Liver (tissue), 9 donors: ENCODE results near the gene WWOX. TPM values are rescaled to one million over a fixed set of nuclear protein-coding genes. Genes with fewer than 3 reads are reported as not detected.

ENCODE experiments used
- DNase-seq: peaks from one replicate; pipeline ENCODE4 v3.0.0-alpha.2; 2017; ENCODE audit warnings: low spot score
- H3K27ac ChIP-seq, 2 donors: one replicate each; pipeline ENCODE4 v1.7.0; 2013; ENCODE audit warnings: inconsistent platforms in 2 of 2, low read length in 2 of 2, control low read depth in 1 of 2, low read depth in 1 of 2, mild to moderate bottlenecking in 1 of 2
- H3K27me3 ChIP-seq, 4 donors: one replicate each; pipeline versions ENCODE4 v1.6.1 to v1.7.0; 2013; ENCODE audit warnings: low read length in 3 of 4, inconsistent platforms in 1 of 4, mild to moderate bottlenecking in 1 of 4, moderate library complexity in 1 of 4; ENCODE audit not compliant: control insufficient read depth in 4 of 4, insufficient read depth in 4 of 4
- H3K36me3 ChIP-seq, 4 donors: one replicate each; pipeline versions ENCODE4 v1.6.1 to v1.7.0; 2013; ENCODE audit warnings: low read length in 3 of 4, mild to moderate bottlenecking in 3 of 4, low read depth in 1 of 4, moderate library complexity in 1 of 4; ENCODE audit not compliant: control insufficient read depth in 4 of 4, insufficient read depth in 3 of 4
- H3K4me1 ChIP-seq, 4 donors: one replicate each; pipeline versions ENCODE4 v1.6.1 to v1.7.0; 2013; ENCODE audit warnings: low read length in 3 of 4, mild to moderate bottlenecking in 3 of 4, moderate library complexity in 1 of 4; ENCODE audit not compliant: control insufficient read depth in 4 of 4, insufficient read depth in 4 of 4
- H3K4me3 ChIP-seq, 3 donors: one replicate each; pipeline versions ENCODE4 v1.6.1 to v1.7.0; 2013; ENCODE audit warnings: low read length in 3 of 3, control low read depth in 1 of 3, low read depth in 1 of 3, mild to moderate bottlenecking in 1 of 3
- H3K9ac ChIP-seq, 2 donors: one replicate each; pipeline ENCODE4 v1.7.0; 2013; ENCODE audit warnings: low read length in 2 of 2, mild to moderate bottlenecking in 2 of 2, moderate library complexity in 2 of 2, control low read depth in 1 of 2, low read depth in 1 of 2
- H3K9me3 ChIP-seq, 4 donors: one replicate each; pipeline versions ENCODE4 v1.6.1 to v1.7.0; 2013; ENCODE audit warnings: low read length in 3 of 4; ENCODE audit not compliant: control insufficient read depth in 4 of 4
- ATF3 ChIP-seq: IDR thresholded peaks from 2 replicates; pipeline ENCODE4 v1.6.1; 2016; ENCODE audit warnings: antibody characterized with exemption
- CTCF ChIP-seq: fragments of 150-350 bp; IDR thresholded peaks from 2 replicates; pipeline ENCODE4 v1.5.1; 2017; ENCODE audit warnings: improper control_type of control experiment, low read depth, low read length; ENCODE audit not compliant: missing input control
- EGR1 ChIP-seq, 2 donors: IDR thresholded peaks; 2 replicates each; pipeline ENCODE4 v1.6.1; 2016 to 2018; ENCODE audit warnings: antibody characterized with exemption in 2 of 2, low read depth in 2 of 2
- FOXA1 ChIP-seq: IDR thresholded peaks from 2 replicates; pipeline ENCODE4 v1.6.1; 2016; ENCODE audit warnings: antibody characterized with exemption
- FOXA2 ChIP-seq: IDR thresholded peaks from 2 replicates; pipeline ENCODE4 v1.6.1; 2016; ENCODE audit warnings: antibody characterized with exemption
- GABPA ChIP-seq, 2 donors: IDR thresholded peaks in 1 of 2; conservative IDR thresholded peaks in 1 of 2; 2 replicates each; pipeline ENCODE4 v1.6.1; 2016; ENCODE audit warnings: antibody characterized with exemption in 2 of 2, mild to moderate bottlenecking in 1 of 2, moderate library complexity in 1 of 2
- HNF4A ChIP-seq, 2 donors: conservative IDR thresholded peaks; 2 replicates each; pipeline ENCODE4 v1.6.1; 2016; ENCODE audit warnings: antibody characterized with exemption in 2 of 2, mild to moderate bottlenecking in 2 of 2
- MAX ChIP-seq: IDR thresholded peaks from 2 replicates; pipeline ENCODE4 v1.6.1; 2016; ENCODE audit warnings: antibody characterized with exemption
- NR2F2 ChIP-seq: IDR thresholded peaks from 2 replicates; pipeline ENCODE4 v1.6.1; 2016; ENCODE audit warnings: antibody characterized with exemption
- RAD21 ChIP-seq, 2 donors: IDR thresholded peaks; 2 replicates each; pipeline ENCODE4 v1.6.1; 2016; ENCODE audit warnings: antibody characterized with exemption in 2 of 2, mild to moderate bottlenecking in 2 of 2
- REST ChIP-seq: IDR thresholded peaks from 2 replicates; pipeline ENCODE4 v1.6.1; 2016; ENCODE audit warnings: antibody characterized with exemption, mild to moderate bottlenecking
- RXRA ChIP-seq, 2 donors: IDR thresholded peaks; 2 replicates each; pipeline ENCODE4 v1.6.1; 2017 to 2018; ENCODE audit warnings: antibody characterized with exemption in 2 of 2, mild to moderate bottlenecking in 1 of 2
- SP1 ChIP-seq: IDR thresholded peaks from 2 replicates; pipeline ENCODE4 v1.6.1; 2018; ENCODE audit warnings: antibody characterized with exemption, mild to moderate bottlenecking
- TAF1 ChIP-seq: conservative IDR thresholded peaks from 2 replicates; pipeline ENCODE4 v1.6.1; 2016; ENCODE audit warnings: antibody characterized with exemption, mild to moderate bottlenecking
- YY1 ChIP-seq: IDR thresholded peaks from 2 replicates; pipeline ENCODE4 v1.6.1; 2016; ENCODE audit warnings: antibody characterized with exemption, mild to moderate bottlenecking
- ZBTB33 ChIP-seq: IDR thresholded peaks from 2 replicates; pipeline ENCODE4 v1.6.1; 2016; ENCODE audit warnings: antibody characterized with exemption
- WGBS: extraction: QIAGEN DNeasy Blood & Tissue Kit; methylation state at CpG from one replicate; pipeline ENCODE4 v1.1.7; 2013; 5-methylcytosine and 5-hydroxymethylcytosine counted together
- polyA plus RNA-seq, 2 donors: library from polyadenylated mRNA; stranded (reverse) in 1 of 2; unstranded in 1 of 2; fragments of 200-250 nt in 1 of 2; fragments of >200 nt in 1 of 2; fragmentation: Nextera tagmentation in 1 of 2; extraction: Ambion mirVana in 1 of 2; gene quantifications; one replicate each; pipeline versions ENCODE4 v1.2.1 to v1.2.3, GENCODE V29; 2013 to 2015
- total RNA-seq, 2 donors: library from RNA; depleted of rRNA; stranded (reverse); fragments of >200 nt; gene quantifications; one replicate each; pipeline ENCODE4 v1.2.3, GENCODE V29; 2014
- donor health status: healthy.
- donor health status: healthy.
- donor health status: healthy.
- donor health status: healthy.
- donor health status: healthy.

WWOX gene
- total and polyA plus RNA-seq, 4 donors: 9.8 to 46.0 (median 15.3) TPM

- Histone ChIP-seq H3K4me1 (peaks cover 0 to 18% (median 13%) of the 10 kb centered on the region in 4 donors), H3K4me3 (no peak overlapping the region), H3K27ac (no peak overlapping the region), H3K27me3 (no peaks in the 10 kb centered on the region), H3K9ac (no peak overlapping the region), H3K9me3 (no peaks in the 10 kb centered on the region), H3K36me3 (no peaks in the 10 kb centered on the region)
- TF ChIP-seq RAD21 (IDR thresholded peaks at IDR 0.05): peak in 1 of 2 donors; percentile 25
- TF ChIP-seq YY1: no peak
- no peak for TF ChIP-seq REST
- TF ChIP-seq FOXA1: no peak
- peak; percentile 39 for TF ChIP-seq MAX
- TF ChIP-seq RXRA (IDR thresholded peaks at IDR 0.05): peak; percentile 71 to 83
- no peak for TF ChIP-seq EGR1 (IDR thresholded peaks at IDR 0.05; ENCODE audit: low read depth in 2 of 2)
- no peak for TF ChIP-seq NR2F2
- TF ChIP-seq TAF1: no peak
- no peak for TF ChIP-seq ATF3
- TF ChIP-seq HNF4A (conservative IDR thresholded peaks at IDR 0.05): peak in 1 of 2 donors; percentile 51
- WGBS: 42% methylated on average over 10 of the region's 10 CpGs
- no peak for DNase-seq
Observed at GRCh38 chr16:79037521-79038373, 938.3 kb downstream of the WWOX start.

GRCh38 chr16:79041206-79041605 is 941.8 kb downstream of the WWOX start:
- no peaks in the 10 kb centered on the region for H3K27me3 ChIP-seq
- no peak overlapping the region for H3K4me3 ChIP-seq
- H3K36me3 ChIP-seq: no peaks in the 10 kb centered on the region
- no peaks in the 10 kb centered on the region for H3K9me3 ChIP-seq
- 91% methylated on average over 8 of the region's 8 CpGs for WGBS
- H3K9ac ChIP-seq: no peak overlapping the region
- TF ChIP-seq SP1 (no peak), MAX (no peak), ATF3 (no peak), FOXA2 (no peak), GABPA (IDR thresholded peaks at IDR 0.05 in 1 of 2, conservative IDR thresholded peaks at IDR 0.05 in 1 of 2) (no peak), ZBTB33 (no peak), TAF1 (no peak), FOXA1 (no peak), RAD21 (IDR thresholded peaks at IDR 0.05) (no peak), CTCF (no peak), EGR1 (IDR thresholded peaks at IDR 0.05; ENCODE audit: low read depth in 2 of 2) (no peak)
- H3K4me1 ChIP-seq: peaks cover 0 to 18% (median 13%) of the 10 kb centered on the region in 4 donors
- no peak for DNase-seq
- no peak overlapping the region for H3K27ac ChIP-seq
